Adrenal gland (tissue), 12 donors: ENCODE results near the gene DCLK2. TPM values are rescaled to one million over a fixed set of nuclear protein-coding genes. Genes with fewer than 3 reads are reported as not detected.

Experiments
- DNase-seq, 7 donors: peaks; one replicate each; pipeline ENCODE4 v3.0.0-alpha.2; 2019 to 2020
- H3K27ac ChIP-seq, 5 donors: fragments of 200-600 bp; sonication (generic) in 4 of 5; 1 replicate in 3 of 5; 2 replicates in 2 of 5; pipeline versions ENCODE4 v1.5.1 to v1.8.0; 2016 to 2020; ENCODE audit warnings: mild to moderate bottlenecking in 1 of 5
- H3K27me3 ChIP-seq: fragments of 200-600 bp; 2 replicates; pipeline ENCODE4 v1.8.0; 2021
- H3K36me3 ChIP-seq, 2 donors: fragments of 200-600 bp; replicated peaks in 1 of 2; 1 replicate in 1 of 2; 2 replicates in 1 of 2; pipeline versions ENCODE4 v1.5.1 to v1.8.0; 2018 to 2022
- H3K4me1 ChIP-seq, 2 donors: fragments of 200-600 bp; replicated peaks in 1 of 2; 1 replicate in 1 of 2; 2 replicates in 1 of 2; pipeline versions ENCODE4 v1.5.1 to v1.8.0; 2018 to 2021
- H3K4me3 ChIP-seq, 4 donors: fragments of 200-600 bp; sonication (generic) in 3 of 4; one replicate each; pipeline ENCODE4 v1.5.1; 2016 to 2018
- H3K9me3 ChIP-seq, 3 donors: fragments of 200-600 bp; sonication (generic) in 1 of 3; replicated peaks in 1 of 3; 1 replicate in 2 of 3; 2 replicates in 1 of 3; pipeline versions ENCODE4 v1.5.1 to v1.8.0; 2016 to 2021
- POLR2A ChIP-seq, 2 donors: fragments of 450-650 bp; IDR thresholded peaks; one replicate each; pipeline ENCODE4 v1.6.1; 2017; ENCODE audit warnings: antibody characterized with exemption in 2 of 2, mild to moderate bottlenecking in 2 of 2, moderate library complexity in 1 of 2
- WGBS, 4 donors: extraction: QIAGEN DNeasy Blood & Tissue Kit in 2 of 4; methylation state at CpG; one replicate each; pipeline versions ENCODE4 v1.1.5 to v1.1.7; 2013 to 2017; 5-methylcytosine and 5-hydroxymethylcytosine counted together
- intact Hi-C, 2 donors: fragments of 100-400 bp; cut with DNase I; formaldehyde crosslinking; loops; one replicate each; pipeline versions ENCODE4 v1.14.1 to v1.15.0; 2022 to 2023
- polyA plus RNA-seq, 3 donors: library from polyadenylated mRNA; stranded (reverse); fragments of 200-250 nt in 2 of 3; fragments of 350-450 nt in 1 of 3; fragmentation: Illumina TruSeq in 1 of 3; extraction: RNeasy Lipid Tissue Mini Kit (QIAGEN cat#74804) in 1 of 3; gene quantifications; one replicate each; pipeline ENCODE4 v1.2.3, GENCODE V29; 2013 to 2014
- total RNA-seq, 9 donors: library from RNA; depleted of rRNA in 4 of 9; stranded (reverse); fragments of >200 nt in 4 of 9; fragments of 120-200 nt in 1 of 9; fragmentation: NEBNext Ultra II Directional in 1 of 9; extraction: Animal tissue kit (Norgen Biotek cat#: 25700) in 1 of 9; gene quantifications; one replicate each; pipeline versions ENCODE4 v1.1.0 to v1.2.4, GENCODE V29; 2013 to 2023
- TF ChIP-seq, protein P1 (sequence below), 6 experiments: fragments of 450-650 bp in 4 of 6; fragments of 200-600 bp in 2 of 6; sonication (generic) in 1 of 6; IDR thresholded peaks; 1 replicate in 5 of 6; 2 replicates in 1 of 6; pipeline versions ENCODE4 v1.5.1 to v1.8.0; 2016 to 2021; ENCODE audit warnings: antibody characterized with exemption in 6 of 6, mild to moderate bottlenecking in 2 of 6, moderate library complexity in 1 of 6
- donor health status: healthy with polysubstance abuse.
- donor health status: Bipolar disorder and iron deficiency.
- donor health status: DM: yes; HTN: yes; CAD: no.
- donor health status: DM: no; HTN: no; CAD: no.
- donor health status: DM: no; HTN: no; CAD: no.
- donor health status: DM: yes; HTN: yes; CAD: no.

DCLK2 gene
- total and polyA plus RNA-seq, 12 donors: 2.9 to 11.4 (median 6.3) TPM

DNA sequence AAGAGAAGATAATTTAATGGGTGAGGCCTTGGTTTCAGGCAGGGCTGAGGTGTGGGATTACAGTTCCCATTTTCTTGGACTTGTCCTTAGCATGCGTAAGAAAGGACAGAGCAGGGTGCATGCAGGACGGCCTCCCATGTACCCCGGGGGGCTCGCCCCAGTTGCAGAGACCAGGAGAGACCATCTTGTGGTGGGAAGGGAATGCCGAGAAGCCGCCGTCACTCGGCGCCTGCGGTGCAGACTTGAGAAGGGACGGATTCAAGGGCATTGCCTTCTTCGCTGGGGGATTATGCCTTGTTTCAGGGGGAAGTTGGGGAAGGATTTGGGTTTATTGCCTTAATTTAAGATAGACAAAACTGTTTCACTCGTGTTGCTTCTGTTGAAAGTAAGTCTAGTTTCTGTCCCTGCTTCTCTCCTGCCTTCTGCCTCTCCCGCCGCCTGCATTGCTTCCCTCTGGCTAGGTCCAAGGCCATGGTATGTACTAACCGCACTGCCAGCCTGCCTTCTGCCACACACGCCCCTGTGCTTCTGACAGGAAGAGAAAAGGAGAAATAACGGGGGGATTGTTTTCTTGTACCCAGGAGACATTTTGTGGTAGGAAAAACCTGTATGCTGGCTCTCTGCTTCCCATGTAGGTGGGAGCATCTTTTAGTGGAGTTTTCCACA is 175.9 kb downstream of the DCLK2 start:
- H3K4me1 ChIP-seq: no peaks in the 10 kb centered on the region
- no peaks in the 10 kb centered on the region for H3K9me3 ChIP-seq
- no peak for DNase-seq
- H3K27me3 ChIP-seq: no peaks in the 10 kb centered on the region
- intact Hi-C loops: no loop called here
- no peaks in the 10 kb centered on the region for H3K36me3 ChIP-seq
- WGBS, 4 donors: 92 to 95% (median 93%) methylated on average over 18 of the region's 18 CpGs
- TF ChIP-seq, protein P1, sequence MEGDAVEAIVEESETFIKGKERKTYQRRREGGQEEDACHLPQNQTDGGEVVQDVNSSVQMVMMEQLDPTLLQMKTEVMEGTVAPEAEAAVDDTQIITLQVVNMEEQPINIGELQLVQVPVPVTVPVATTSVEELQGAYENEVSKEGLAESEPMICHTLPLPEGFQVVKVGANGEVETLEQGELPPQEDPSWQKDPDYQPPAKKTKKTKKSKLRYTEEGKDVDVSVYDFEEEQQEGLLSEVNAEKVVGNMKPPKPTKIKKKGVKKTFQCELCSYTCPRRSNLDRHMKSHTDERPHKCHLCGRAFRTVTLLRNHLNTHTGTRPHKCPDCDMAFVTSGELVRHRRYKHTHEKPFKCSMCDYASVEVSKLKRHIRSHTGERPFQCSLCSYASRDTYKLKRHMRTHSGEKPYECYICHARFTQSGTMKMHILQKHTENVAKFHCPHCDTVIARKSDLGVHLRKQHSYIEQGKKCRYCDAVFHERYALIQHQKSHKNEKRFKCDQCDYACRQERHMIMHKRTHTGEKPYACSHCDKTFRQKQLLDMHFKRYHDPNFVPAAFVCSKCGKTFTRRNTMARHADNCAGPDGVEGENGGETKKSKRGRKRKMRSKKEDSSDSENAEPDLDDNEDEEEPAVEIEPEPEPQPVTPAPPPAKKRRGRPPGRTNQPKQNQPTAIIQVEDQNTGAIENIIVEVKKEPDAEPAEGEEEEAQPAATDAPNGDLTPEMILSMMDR (IDR thresholded peaks at IDR 0.05): no peak
- no peak overlapping the region for H3K4me3 ChIP-seq
- H3K27ac ChIP-seq: no peak overlapping the region

DNA sequence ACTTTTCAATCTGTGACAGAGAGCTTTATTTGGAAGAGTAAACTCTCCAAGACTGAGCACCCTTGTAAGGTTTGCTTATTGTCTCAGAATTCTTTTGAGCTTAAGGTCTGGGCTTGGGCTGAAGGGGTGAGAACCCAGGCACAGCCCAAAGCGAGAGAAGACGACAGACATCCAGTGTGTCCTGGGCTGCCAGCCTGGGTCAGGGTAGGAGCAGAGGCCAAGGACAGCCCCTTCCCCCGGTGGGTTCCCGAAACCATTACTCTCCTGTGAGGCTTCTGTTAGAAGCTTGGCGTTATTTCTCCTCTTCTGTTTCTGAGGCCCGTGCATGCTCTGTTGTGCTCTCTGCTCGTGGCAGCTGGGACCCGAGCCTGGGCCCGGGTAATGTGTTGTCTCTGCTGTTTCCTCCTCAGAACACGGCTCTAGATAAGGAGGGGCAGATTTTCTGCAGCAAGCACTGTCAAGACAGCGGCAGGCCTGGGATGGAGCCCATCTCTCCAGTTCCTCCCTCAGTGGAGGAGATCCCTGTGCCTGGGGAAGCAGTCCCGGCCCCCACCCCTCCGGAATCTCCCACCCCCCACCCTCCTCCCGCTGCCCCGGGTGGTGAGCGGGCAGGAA is 177.5 kb downstream of the DCLK2 start:
- Histone ChIP-seq H3K36me3 (no peaks in the 10 kb centered on the region), H3K27me3 (no peaks in the 10 kb centered on the region), H3K9me3 (no peaks in the 10 kb centered on the region), H3K27ac (no peak overlapping the region), H3K4me3 (no peak overlapping the region), H3K4me1 (no peaks in the 10 kb centered on the region)
- no peak for DNase-seq
- TF ChIP-seq, protein P1 (IDR thresholded peaks at IDR 0.05): no peak
- no peak for TF ChIP-seq POLR2A (IDR thresholded peaks at IDR 0.05)
- intact Hi-C loops: no loop called here
- WGBS, 4 donors: 88 to 93% (median 91%) methylated on average over 8 to 16 of the region's 16 CpGs

DNA sequence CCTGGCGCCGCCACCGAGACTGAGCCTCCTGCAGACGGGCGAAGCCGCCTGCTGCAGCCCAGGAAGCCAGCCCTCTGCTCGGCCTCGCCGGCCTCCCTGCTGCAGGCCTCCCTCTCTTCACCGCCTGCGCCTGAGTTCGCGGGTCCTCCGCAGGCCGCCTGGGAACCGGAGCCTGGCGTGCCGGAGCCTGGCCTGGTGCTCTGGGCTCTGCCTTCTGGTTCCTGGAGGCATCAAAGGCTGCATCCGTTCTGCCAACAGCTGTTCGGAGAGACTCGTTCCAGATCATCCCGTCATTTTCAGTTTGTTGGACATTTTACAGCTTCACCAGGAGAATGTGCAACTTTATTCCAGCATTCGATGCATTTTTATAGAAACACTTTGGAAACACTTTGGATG is 178.0 kb downstream of the DCLK2 start:
- H3K4me3 ChIP-seq: no peak overlapping the region
- no peaks in the 10 kb centered on the region for H3K9me3 ChIP-seq
- no peaks in the 10 kb centered on the region for H3K36me3 ChIP-seq
- TF ChIP-seq, protein P1 (IDR thresholded peaks at IDR 0.05): no peak
- no peak for TF ChIP-seq POLR2A (IDR thresholded peaks at IDR 0.05)
- H3K4me1 ChIP-seq: no peaks in the 10 kb centered on the region
- no peaks in the 10 kb centered on the region for H3K27me3 ChIP-seq
- no peak for DNase-seq
- WGBS, 4 donors: 90 to 97% (median 95%) methylated on average over 8 to 23 of the region's 23 CpGs
- intact Hi-C loops: no loop called here
- no peak overlapping the region for H3K27ac ChIP-seq

DNA sequence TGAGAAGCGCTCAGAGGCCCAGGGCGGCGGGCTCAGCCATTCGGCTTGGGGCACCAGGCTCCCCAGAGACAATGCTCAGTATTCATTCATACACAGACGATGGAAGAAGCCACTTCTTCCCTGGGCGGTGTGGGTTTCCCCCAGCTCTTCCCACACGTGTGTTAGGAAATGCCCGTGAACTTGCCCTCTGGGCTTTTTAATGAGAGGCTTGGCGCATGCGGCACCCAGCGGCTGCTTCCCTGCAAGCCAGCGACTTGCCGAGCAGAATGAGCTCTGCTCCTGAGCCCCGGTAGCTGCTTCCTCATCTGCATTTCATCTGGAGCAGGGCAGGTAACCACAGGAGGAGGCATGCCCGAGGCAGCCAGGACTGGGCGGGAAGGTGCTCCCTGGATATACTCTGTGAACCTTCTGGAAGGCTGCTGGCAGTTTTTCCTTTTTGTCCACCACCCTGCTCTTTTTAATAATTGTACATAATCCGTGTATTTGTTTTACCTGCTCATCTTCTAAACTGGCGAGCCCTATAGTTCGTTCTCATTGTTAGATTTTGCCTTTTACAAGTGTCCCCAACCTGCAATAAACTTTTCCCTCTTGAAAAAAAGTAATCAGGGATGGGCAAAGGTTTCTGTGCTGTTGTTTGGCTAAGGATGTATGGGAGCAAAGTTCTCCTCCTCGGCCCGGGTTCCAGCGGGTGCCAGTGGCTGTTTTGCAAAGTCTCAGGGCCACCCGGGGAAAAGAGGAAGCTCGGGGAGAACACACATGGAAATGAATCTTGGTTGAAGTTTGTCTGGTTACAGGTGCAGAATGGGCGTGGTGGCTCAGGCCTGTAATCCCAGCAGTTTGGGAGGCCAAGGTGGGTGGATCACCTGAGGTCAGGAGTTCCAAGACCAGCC is 178.8 kb downstream of the DCLK2 start:
- intact Hi-C loops: no loop called here
- H3K36me3 ChIP-seq: no peaks in the 10 kb centered on the region
- DNase-seq: no peak
- no peak overlapping the region for H3K4me3 ChIP-seq
- no peaks in the 10 kb centered on the region for H3K27me3 ChIP-seq
- H3K27ac ChIP-seq: no peak overlapping the region
- no peaks in the 10 kb centered on the region for H3K9me3 ChIP-seq
- no peak for TF ChIP-seq POLR2A (IDR thresholded peaks at IDR 0.05)
- TF ChIP-seq, protein P1 (IDR thresholded peaks at IDR 0.05): no peak
- H3K4me1 ChIP-seq: no peaks in the 10 kb centered on the region
- 88 to 94% (median 89%) methylated on average over 20 to 25 of the region's 25 CpGs for WGBS, 4 donors
